GM19099 (cell line): ENCODE results near the gene DEPDC1.

Source experiments
- POLR2A ChIP-seq: IDR thresholded peaks from 3 replicates; pipeline ENCODE4 v1.6.1; 2011; ENCODE audit warnings: low read depth; ENCODE audit not compliant: insufficient read length; ENCODE audit errors: extremely low read depth

DEPDC1 gene, protein sequence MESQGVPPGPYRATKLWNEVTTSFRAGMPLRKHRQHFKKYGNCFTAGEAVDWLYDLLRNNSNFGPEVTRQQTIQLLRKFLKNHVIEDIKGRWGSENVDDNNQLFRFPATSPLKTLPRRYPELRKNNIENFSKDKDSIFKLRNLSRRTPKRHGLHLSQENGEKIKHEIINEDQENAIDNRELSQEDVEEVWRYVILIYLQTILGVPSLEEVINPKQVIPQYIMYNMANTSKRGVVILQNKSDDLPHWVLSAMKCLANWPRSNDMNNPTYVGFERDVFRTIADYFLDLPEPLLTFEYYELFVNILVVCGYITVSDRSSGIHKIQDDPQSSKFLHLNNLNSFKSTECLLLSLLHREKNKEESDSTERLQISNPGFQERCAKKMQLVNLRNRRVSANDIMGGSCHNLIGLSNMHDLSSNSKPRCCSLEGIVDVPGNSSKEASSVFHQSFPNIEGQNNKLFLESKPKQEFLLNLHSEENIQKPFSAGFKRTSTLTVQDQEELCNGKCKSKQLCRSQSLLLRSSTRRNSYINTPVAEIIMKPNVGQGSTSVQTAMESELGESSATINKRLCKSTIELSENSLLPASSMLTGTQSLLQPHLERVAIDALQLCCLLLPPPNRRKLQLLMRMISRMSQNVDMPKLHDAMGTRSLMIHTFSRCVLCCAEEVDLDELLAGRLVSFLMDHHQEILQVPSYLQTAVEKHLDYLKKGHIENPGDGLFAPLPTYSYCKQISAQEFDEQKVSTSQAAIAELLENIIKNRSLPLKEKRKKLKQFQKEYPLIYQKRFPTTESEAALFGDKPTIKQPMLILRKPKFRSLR

DNA sequence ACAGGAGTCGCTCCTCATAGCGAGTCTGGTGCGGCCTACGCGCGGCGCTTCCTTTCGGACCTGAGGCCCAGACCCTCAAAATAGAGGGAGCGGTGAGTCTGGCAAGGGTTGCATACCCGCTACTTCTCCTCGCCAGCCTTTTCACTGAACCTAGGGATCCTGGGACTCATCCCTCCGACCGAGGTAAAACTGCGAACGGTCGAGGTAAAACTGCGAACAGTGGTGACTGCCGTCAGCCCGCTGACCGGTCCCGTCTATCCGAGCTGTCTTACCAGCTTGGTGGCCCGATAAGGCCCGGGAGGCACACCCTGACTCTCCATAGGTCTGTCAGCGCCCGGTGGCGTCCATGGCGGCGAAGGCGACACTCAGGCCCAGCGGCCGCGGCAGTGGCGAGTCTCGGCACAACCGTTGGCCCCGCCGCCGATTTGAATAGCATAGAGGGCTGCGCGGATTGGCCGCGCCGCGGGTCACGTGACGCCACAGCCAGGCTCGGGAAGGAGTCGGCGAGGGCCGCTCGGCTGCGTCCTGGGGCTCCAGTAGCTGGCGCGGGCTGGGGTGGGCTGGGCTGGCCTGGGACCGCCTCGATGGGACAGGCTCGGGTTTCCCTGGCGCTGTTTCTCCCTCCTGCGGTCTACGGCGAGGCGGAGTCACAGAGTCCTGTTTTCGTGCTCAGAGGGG is at the start of gene DEPDC1:
TSS of gene DEPDC1 (minus strand) at position 403 of the 678 bp plus-strand sequence. CDS start at position 320, 83 bp downstream.
- TF ChIP-seq POLR2A, result peak; percentile 74

DNA sequence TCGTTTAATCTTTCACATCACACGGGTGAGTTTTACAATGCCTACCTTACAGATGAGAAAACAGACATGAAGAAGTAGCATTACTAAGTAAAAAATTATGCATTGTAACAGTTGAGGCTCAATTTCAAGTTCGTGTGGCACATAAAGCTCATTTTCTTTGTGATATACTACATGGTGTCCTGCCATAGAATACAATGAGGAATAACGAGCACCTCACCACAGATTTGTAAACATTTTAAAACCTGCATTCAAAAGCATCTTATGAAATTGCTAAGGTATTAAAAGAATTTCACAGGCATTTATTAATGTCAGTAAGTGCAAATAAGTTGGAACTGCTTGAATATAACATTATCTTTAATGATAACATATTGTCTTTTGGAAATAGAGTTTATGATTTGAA is 47.8 kb upstream of the DEPDC1 start:
- no peak for TF ChIP-seq POLR2A

DNA sequence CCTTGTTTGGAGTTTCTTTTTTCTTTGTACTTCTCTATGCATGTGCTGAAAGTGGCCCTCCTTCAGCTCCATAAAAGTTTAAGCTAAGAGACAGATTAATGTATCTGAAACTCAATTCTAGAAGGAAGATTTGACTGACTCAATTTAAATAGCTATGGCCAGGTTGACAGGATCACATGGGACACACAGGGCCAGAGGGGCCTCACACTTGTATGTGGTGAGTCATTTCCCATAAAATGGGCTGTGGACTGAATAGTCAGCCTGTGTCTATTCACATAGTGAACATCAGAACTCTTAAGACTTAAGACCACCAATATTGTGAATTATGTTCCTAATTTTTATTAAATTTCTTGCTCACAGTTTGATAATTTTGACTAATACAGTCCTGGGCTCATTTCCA is 45.7 kb upstream of the DEPDC1 start:
- TF ChIP-seq POLR2A, result no peak

DNA sequence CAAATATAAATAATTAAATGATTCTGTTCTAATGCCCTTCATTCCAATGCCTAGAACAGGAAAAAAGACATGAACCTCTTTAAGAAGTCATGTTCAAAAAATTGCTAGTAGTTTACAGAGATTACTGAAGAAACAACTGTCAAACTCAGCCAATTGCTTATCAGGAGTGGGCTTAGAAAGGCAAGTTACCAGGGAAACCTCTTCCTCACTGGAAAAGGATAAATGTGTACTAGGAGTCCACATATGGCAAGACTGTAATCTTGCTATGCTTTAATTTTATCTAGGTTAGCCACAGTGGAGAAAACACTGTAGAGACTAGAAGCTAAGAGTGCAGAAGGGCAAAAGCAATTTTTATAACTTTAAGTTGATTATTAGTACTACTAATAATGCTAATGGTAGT is 42.1 kb upstream of the DEPDC1 start:
- TF ChIP-seq POLR2A, result no peak

- no peak for TF ChIP-seq POLR2A
Measured at GRCh38 chr1:68528243-68528642, 31.4 kb upstream of the DEPDC1 start.

DNA sequence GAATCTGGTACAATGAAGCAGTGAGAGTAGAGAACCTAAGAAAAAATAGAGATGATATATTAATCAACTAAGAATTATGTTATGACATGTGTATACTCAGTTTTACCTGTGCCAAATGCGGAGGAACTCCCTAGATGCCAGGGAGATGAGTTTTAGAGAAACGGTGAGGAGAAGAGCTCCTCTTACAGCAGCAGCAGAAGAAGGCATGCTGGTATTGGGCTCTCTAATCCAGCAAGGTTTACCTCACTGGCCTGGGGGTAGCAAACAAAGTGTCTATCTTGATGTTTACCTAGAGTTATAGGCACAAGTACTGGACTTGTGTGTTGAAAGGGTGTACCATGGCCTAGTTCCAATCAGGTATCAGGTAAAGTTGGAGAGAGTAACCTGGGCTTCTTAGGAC is 28.9 kb upstream of the DEPDC1 start:
- no peak for TF ChIP-seq POLR2A

DNA sequence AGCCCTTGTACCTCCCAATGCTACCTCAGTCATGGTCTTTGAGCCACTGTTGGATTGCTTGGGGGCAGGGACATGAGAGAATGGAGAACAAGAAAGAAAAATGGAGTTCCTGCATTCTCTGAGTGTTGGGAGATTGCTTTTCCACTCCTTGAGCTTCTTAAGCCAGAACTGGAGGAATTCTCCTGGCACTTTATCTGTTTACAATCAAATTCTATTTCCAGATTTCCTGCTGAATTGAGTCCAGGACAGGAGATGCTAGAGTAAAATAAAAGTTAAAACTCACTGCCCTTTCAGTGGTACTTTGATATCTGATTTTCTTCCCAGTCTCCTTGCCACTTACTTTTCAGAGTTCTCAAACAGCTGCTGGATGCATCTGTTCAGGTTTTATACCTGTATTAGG is 24.4 kb upstream of the DEPDC1 start:
- TF ChIP-seq POLR2A, result no peak

DNA sequence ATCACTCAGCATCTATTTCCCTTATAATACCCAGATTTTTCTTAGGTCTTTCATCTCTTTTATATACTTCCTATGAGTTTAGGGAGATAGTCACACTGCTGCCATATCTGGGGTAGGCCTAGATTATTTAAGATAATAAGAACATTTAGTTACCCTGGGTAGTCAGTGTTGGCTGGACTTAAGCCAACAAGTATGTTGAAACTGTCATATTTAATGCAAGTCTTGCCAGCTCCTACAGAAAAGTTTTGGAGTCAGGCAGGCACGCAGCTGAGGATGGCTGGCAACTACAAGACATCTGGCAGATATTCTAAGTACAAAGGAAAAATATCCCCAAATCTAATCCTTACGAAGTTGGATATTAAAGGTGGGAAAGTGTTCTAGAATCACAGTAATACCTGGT is 19.2 kb upstream of the DEPDC1 start:
- TF ChIP-seq POLR2A, result no peak

DNA sequence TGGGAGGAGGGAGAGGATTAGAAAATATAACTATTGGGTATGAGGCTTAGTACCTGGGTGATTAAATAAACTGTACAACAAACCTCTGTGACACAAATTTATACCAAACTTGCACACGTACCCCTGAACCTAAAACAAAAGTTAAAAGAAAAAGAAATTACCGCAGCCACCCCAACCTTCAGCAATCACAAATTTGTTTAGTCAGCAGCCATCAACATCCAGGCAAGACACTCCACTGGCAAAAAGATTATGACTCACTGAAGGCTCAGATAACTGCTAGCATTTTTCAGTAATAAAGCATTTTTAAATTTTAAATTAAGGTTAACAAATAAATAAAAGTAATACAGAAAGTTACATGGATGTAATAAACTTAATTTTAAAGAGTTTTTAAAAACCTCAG is 14.4 kb upstream of the DEPDC1 start:
- no peak for TF ChIP-seq POLR2A

GRCh38 chr1:68506386-68506785 is 9.5 kb upstream of the DEPDC1 start:
- TF ChIP-seq POLR2A, result no peak

DNA sequence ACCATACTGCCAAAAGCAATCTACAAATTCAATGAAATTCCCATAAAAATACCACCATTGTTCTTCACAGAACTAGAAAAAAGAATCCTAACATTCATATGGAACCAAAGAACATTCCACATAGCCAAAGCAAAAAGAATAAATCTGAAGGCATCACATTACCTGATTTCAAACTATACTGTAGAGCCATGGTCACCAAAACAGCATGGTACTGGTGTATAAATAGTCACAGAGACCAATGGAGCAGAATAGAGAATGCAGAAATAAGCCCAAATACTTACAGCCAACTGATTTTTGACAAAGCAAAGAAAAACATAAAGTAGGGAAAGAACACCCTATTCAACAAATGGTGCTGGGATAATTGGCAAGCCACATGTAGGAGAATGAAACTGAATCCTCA is 6.2 kb upstream of the DEPDC1 start:
- TF ChIP-seq POLR2A, result no peak

DNA sequence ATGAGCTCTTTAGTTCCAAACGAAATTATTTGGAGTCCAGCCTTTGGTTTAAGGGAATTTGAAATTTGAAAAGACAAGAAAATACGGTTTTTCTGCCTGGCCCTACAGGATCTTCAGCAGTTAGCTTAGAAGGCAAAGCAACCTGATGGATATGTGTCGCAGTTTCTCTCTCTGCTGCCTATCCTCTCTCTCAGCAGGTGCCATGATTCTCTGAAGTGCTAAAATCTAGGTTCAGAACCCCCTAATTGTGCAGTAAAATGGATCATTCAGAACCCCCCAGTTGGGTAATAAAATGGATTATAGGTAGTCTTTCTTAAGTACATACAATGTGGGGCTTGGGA is 446 bp upstream of the DEPDC1 start:
- no peak for TF ChIP-seq POLR2A

DNA sequence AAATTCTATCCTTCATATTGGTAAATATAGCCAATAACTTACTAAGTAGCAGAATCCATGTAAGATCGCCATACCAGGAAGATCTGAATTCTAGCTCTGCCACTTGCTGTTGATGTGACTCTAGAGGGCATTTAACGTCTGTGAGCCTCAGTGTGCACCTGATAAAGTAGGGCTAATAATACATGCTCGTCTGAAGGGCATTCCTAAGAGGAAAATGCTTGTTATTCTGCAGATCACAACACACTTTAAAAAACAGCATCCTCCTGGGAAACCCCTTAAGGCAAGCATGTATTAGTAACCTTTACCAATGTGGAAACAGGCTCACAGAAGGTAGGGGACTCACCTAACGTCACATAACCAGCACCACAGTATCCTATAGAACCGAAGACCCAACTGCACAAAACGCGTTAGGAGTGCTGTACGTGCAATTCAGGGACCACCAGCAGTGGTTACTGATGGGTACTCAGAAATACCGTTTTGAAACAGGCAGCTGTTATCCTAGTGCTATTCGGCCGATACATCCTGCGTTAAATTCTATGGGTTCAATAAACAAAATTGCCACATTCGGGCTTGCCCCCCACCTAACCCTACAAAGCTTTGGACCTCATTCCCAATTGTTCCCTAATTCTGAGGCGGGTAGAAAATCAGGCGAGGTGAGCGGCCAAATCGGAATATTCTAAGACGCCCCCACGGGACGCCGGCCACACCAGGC is 758 bp downstream of the DEPDC1 start:
- TF ChIP-seq POLR2A, result no peak

DNA sequence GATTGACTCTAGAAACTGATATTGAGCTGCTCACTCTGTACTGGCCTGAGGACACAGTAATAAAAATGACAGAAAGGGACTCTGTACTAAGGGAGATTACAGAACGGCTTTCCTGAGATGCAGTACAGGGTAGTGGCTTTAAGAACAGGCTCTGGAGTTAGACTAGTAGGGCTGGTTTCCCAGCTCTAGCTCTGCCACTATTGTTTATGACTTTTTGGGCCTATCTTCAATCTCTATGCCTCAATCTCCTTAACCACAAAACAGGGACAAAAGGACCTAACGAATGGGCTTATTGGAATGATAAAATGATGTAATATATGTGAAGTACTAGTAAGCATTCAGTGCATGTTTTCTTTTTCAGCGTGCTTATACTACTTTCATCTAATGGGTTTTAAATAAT is 1.4 kb downstream of the DEPDC1 start:
- no peak for TF ChIP-seq POLR2A

DNA sequence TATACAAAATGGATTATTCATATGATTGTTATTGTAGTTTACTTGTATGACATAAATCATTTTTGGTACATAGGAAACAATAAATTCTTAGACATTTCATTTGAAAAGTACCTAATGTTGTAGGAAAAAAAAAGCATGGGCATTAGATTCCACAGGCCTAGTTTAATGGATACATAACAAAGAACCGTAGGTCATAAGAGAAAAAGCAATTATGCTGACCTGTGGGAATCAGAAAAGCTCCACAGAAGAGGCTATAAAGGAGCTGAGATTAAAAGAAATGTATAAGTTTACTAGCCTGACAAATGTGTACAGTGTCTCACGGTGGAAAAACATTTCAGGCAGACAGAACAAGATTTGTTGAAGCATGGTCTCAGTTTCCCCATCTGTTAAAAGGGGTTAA is 3.7 kb downstream of the DEPDC1 start:
- TF ChIP-seq POLR2A, result no peak

DNA sequence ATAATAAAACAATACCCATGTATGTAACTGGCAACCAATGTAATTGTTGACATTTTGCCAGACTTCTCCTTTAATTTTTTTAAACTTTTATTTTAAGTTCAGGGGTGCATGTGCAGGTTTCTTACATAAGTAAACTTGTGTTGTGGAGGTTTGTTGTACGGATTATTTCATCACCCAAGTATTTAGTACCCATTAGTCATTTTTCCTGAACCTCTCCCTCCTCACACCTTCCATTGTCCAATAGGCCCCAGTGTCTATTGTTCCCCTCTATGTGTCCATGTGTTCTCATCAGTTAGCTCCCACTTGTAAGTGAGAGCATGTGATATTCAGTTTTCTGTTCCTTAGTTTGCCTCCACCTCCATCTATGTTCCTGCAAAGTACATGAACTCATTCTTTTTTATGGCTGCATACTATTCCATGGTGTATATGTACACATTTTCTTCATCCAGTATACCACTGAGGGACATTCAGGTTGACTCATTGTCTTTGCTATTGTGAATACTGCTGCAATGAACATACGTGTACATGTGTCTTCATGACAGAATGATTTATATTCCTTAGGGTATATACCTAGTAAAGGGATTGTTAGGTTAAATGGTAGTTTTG is 6.7 kb downstream of the DEPDC1 start:
- TF ChIP-seq POLR2A, result no peak
